ENCODE data around the gene BRME1.

BRME1 gene

DNA sequence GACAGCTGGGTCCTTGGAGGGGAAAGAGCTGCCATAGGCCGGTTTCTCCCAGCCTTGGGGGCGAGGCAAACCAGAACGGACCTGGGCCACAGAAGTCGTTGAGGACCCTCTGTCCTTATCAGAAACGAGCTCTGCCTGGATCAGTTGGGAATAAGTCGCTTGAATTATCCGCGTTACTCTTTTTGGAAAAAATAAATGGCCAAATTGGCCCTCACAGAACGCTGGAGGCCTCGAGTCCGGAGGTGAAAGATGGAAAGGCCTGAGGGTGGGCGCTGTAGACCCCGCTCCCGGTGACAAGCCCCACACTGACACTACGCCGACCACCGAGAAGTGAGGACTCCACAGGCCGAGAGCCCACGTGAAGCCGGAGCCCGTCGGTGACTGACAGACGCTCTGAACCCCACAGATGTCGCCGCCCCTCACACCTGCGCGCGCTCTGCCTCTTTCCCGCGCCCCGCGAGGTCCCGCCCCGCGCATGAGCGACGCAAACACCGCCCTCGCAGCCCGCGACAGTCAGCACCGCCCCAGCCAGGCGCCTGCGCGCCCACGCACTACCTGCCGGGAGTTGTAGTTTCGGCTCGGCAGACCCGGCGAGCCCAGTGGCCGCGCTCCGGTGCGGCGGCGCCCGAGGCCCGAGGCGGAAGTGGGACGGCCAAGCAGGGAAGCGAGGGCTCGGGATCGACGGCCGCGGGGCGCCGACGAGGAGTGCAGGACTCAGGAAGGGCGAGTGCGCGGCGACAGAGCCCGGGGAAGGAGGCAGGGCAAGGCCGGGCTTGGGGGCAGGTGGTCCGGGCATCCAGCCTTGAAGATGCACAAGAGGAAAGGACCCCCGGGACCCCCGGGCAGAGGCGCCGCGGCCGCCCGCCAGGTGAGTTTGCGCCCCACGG lies at the start of gene BRME1, which contains the start of gene CC2D1A:
TSS of gene BRME1 (minus strand) at position 484 of the 887 bp plus-strand sequence. CDS start 1,225 bp downstream, outside the sequence.
TSS of gene CC2D1A (plus strand) at position 568 of the 887 bp plus-strand sequence. CDS start at position 809, 241 bp downstream.
- DNase-seq (ENCODE audit: low read depth) = peak; percentile 95

DNA sequence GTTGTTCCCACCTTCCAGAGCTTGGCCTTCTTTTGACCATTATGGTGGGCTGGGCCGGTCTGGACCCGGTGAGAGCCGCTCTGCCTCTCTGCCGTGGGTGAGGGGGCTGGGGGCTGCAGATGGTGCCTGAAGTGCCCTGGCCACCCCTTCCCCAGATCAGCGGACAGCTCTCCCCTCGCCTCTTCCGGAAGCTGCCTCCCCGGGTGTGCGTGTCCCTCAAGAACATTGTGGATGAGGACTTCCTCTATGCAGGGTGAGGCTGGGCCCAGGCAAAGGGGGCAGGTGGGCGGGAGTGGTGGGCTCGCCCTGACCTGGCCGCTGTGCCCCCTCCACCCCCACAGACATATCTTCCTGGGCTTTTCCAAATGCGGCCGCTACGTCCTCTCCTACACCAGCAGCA lies 48.3 kb upstream of the BRME1 start:
- DNase-seq (ENCODE audit: low read depth) = no peak

DNA sequence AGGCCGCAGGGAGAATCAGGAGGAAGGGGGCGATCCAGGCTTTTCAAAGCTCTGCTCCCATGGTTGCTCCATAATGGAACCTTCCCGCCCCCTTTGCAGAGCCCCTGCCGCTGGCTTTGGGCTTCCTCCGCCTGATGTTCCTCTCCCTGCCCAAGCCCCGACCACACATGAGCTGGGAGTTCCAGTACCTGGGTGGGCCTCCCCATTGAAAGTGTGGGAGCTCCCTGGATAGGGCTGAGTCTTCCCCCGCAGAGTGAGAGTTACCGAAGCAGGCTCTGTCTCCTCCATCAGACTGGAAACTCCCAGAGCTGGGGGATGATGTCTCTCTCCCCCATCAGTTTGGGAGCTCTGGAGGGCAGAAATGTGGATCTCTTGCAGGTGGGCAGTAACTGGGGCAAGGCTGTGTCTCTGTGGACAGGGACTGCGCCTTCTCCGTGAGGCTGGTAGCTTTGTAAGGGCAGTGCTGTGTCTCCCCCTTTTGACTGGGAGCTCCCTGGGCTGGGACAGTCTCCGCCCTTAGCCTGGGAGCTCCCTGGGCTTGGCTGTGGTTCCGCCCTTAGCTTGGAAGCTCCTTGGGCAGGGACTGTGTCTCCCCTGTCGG lies 47.1 kb upstream of the BRME1 start:
- DNase-seq (ENCODE audit: low read depth) = no peak

DNA sequence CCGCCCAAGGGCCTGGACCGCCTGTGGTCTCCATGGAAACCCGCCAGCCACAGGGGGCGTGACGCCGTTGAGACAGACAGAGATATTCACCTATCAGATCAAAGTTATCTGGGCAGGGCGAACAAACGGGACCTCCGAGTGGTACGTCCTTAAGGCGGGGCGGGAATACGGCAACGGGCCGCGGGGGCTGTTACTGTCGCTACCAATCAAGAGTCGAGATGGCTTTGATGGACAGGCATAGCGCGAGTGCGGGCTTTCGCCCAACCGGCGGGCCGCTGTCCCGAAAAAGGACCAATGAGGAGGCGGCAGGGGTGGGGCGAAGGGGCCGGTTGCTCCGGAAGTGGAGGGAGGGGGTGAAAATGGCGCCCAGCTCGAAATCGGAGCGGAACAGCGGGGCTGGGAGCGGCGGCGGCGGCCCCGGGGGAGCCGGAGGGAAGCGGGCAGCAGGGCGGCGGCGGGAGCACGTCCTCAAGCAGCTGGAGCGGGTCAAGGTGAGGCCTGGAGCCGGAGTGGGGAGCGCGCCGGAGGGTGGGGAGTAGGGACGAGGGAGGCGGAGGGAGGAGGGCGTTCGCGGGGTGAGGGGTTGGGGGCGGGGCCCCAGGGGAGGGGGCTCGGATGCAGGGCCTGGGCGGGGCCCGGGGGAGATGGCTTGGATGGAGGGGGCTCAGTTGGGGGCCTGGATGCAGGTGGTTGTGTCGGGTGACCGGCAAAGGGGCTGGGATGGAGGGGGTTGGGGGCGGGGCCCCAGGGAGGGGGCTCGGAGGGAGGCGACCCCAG lies 46.4 kb upstream of the BRME1 start, which contains the start of gene DCAF15:
TSS of gene DCAF15 (plus strand) at position 356 of the 777 bp plus-strand sequence. CDS start at position 360, 4 bp downstream.
- DNase-seq (ENCODE audit: low read depth) = peak; percentile 99

DNA sequence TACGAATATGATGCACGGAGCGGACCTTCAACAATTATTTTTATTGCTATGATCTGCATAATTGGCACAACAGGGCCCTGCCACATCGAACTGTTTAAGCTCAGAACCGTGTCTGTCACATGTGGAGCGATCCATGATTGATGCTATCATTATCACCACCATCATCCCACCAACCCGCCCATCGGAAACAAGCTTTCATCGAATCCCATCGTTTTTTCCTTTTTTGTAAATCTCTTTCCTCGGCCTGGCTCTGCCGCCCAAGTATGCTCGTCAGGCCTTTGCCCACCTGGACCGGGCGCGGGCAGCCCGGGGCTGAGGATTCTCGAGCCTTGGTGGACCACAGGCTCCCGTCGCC lies 45.9 kb upstream of the BRME1 start:
- no peak for DNase-seq (ENCODE audit: low read depth)

DNA sequence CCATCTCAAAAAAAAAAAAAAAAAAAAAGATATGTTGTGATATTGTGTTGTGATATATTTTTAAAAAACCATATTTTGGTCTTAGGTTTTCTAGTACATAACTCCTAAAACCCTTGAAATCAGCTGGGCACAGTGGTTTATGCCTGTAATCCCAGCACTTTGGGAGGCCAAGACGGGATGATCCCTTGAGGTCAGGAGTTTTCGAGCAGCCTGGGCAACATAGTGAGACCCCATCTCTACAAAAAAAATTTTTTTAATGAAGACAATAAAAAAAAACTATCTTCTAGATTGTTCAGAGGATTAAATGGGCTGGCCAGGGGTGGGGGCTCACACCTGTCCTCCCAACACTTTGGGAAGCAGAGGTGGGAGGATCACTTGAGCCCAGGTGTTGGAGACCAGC lies 45.1 kb upstream of the BRME1 start:
- DNase-seq (ENCODE audit: low read depth) = no peak

DNA sequence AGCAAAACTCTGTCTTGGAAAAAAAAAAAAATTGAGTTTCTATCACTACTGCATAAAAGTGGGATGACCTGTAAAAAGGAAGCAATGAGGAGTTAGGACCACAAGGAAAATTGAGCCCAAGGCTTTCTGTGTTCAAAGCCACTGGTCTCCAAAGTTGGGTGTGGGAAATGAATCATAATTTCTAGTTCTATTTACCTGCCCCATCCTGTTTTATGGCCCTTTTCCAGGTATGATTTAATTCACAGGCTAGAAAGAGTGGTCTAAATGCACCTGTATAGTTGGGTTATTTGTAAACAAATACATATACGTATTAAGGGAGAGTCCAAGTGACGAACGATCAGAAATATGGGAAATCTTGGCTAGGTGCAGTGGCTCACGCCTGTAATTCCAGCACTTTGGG lies 40.5 kb upstream of the BRME1 start:
- no peak for DNase-seq (ENCODE audit: low read depth)

DNA sequence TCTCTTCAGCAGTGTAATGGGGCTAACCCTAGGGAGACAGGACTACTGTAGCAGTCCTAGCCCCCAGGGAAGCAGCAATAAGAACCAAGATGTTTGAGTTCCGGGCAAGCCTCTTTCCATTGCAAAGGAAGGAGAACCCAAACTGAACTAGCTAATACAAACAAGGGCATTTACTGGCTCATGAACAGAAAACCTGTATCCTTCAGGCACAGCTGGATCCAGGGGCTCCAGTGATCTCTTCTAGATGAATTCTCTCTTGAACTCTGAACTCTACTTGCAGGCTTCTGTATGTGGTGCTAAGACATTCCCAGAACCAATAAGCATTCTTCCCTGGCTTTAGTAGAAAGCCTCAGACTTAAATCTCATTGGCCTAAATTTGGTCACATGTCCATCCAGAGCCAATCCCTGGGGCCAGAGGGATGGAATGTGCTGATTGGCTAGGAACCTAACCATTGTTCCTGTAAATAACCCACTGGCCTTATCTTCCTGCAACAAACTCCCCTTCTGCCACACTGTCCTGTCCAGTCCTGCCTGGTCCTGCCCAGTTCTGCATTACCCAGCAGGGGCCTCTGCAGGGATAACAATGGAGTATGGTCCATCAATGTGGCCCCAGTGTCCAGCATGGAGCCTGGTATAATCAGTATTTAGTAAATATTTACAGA lies 36.2 kb upstream of the BRME1 start:
- DNase-seq (ENCODE audit: low read depth) = no peak

DNA sequence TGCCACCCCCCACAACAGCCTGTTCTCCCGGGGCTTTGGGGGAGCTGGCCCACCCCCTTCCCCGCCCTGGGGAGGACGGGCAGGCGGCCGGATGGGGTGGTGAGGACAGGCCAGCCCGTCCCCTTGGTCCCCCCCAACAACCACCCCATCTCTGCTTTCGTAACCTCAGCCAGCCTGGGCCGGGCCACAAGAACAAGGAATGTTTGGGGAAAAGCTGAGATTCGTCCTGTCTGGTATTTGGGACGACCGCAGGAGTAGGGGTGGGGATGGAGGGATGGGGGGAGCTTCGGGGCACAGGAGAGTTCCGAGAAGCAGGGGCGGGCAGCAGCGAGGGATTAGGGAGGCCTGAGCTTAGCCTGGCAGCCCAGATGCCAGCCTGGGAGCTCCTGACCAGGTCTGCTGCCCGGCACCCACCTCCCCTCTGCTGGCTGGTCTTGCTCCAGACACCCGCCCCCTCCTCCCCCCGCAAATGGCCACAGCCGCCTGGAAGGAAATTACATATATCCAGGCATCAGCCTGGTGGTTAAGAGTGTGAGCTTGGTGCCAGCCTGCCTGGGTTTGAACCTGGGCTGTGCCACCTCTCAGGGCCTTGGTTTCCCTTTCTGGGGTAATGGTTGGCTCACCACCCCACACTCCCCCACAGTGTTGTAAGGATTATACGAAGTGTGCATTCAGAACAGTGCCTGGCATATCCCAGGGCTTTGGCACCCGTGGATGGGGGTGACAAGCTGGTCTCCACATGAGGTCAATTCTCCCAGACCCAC lies 32.6 kb upstream of the BRME1 start, which contains the start of gene PODNL1:
TSS of gene PODNL1 (minus strand) at position 117 of the 764 bp plus-strand sequence. CDS start 236 bp downstream, outside the sequence.
- no peak for DNase-seq (ENCODE audit: low read depth)

DNA sequence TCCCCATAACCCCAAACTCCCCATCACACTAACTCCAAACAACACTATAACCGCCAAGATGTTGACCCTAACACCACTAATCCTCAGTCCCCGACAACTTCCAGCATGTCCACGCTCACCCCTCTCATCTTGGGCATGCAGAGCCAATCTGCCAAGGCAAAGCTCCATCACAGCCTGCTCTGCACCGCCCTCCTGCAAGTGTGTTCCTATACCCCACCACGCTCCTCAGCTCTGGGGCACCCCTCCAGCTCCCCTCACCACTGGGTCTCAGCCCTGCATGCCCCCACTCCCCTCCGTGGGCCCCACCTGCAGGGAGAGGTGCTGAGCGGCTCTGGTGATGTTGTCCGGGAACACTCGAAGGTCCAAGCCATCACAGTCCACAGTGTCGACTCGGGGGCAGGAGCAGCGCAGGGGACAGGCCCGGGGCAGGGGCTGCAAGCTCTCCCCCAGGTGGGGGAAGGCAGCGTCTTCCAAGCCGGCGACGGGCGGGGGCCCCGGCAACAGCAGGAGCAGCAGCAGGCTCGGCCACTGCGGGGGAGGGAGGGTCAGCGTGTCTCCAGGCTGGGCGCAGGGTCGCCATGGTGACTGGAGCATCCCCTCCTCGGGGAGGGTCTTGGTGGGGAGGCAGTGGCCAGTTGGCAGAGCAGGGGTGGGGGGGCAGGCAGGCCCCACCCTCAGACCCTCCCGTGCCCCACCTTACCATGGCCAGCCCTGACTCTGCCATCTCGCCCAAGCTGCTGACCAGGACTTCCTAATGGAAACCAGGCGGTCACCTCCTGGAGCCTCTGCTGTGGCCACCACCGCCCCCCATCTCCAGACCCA lies 31.8 kb upstream of the BRME1 start:
- no peak for DNase-seq (ENCODE audit: low read depth)

DNA sequence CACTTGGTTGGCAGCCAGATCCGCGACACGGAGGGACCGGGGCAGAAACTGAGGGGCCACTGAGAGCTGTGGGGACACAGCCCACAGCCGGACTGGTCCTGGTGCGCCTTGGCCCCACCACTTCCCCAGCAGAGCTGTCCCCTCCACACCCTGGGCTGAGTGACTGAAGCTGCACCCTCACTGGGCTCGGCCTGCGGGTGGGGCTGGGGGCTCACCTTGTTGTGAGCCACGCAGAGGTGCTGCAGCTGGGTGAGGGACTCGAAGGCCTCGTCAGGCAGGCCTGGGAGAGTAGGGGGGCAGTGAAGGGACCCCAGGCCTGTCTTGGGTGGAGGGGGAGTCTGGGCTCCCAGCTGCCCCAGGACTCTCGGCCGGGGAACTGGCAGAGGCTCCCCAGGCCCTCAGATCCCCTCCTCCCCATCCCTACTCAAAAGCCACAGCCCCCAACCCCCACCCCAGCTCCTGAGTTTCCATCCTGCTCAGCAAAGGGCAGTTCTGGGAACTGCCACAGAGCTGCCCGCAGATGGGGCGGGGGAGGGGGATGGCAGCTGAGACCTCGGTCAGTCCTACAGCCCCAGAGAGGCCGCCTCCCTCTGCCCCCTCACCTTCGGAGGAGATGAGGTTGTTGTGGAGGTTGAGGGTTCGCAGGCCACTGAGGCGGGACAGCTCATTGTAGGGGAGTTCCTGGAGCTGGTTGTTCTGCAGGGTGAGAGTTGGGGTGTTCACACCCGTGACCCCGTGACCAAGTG lies 30.0 kb upstream of the BRME1 start:
- no peak for DNase-seq (ENCODE audit: low read depth)

DNA sequence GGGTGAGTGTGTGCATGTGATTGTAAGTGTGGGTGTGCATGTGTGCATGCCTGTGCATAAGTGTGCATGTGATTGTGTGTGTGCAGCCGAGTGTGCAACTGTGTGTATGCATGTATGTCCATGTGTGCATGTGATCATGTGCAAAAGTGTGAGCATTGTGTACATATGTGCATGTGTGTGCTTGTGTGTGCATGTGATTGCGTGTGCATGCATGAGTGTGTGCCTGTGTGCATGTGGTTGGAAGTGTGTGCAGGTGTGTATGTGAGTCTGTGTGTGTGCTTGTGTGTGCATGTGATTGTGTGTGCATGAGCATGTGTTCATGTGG lies 28.8 kb upstream of the BRME1 start:
- DNase-seq (ENCODE audit: low read depth) = no peak

DNA sequence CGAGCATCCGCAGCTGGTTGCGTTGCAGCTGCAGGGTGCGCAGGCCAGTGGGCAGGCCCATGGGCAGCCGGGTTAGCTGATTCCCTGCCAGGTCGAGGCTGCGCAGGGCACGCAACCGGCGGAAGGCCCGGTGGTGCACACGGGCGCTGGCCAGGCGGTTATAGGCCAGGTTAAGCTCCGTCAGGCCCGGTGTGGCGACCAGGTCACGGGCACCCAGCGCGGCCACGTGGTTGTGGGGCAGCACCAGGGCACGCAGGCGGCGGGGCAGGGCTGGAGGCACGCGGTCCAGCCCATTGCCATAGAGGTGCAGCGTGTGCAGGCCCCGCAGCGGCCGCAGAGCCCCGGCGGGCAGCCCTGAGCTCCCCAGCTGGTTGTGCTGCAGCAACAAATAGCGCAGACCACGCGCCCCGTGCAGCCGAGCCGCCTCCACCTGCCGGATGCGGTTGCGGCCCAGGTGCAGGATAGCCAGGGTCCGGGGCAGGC lies 27.0 kb upstream of the BRME1 start:
- no peak for DNase-seq (ENCODE audit: low read depth)

DNA sequence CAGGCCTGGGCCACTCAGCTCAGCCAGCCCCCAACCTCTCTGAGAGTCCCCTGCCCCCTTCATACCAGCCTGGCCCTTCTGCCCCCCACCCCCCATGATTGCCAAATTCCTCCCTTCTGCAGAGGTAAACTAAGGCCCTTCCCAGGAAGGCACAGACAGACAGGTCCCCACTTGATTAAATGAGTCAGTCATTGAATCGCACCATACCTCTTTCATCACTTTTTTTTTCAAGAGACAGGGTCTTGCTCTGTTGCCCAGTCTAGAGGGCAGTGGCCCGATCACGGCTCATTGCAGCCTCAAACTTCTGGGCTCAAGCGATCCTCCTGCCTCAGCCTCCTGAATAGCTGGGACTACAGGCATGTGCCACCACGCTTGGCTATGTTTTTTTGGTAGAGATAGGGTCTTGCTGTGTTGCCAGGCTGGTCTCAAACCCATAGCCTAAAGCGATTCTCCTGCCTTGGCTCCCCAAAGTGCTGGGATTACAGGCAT lies 26.3 kb upstream of the BRME1 start:
- DNase-seq (ENCODE audit: low read depth) = no peak

DNA sequence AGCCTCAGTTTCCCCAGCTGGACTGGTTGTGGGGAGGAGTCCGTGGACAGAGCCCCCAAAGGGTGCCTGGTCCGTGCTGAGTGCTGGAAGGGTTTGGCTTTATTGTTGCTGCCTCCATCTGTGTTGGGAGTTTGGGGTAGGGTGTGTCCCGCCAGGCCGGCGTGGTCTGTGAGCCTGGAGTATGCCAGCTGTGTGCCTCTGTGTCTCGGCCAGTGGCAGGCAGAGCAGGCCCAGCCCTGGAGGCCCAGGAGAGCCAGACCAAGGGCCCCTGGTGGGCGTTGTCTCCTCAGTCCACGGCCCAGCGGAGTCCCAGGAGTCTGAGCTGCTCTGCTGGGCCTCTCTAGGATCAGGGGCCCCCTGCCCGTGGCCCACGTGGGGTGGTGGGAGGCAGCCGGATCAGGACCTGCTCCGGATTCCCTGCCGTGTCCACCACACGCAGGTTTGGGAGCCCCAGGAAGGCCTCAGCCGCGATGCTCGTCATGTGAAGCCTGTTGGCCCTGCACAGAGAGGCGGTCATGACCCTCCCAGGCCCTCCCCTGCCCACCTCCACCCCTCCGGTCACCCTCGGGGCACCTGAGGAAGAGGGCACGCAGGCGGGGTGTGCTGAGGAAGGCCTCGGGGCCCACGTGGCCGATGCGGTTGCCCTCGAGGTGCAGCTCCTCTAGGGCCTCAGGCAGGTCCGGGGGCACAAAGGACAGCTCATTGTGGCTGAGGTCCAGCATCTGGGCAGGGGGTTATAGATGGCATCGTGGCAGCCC lies 25.7 kb upstream of the BRME1 start:
- DNase-seq (ENCODE audit: low read depth) = no peak

DNA sequence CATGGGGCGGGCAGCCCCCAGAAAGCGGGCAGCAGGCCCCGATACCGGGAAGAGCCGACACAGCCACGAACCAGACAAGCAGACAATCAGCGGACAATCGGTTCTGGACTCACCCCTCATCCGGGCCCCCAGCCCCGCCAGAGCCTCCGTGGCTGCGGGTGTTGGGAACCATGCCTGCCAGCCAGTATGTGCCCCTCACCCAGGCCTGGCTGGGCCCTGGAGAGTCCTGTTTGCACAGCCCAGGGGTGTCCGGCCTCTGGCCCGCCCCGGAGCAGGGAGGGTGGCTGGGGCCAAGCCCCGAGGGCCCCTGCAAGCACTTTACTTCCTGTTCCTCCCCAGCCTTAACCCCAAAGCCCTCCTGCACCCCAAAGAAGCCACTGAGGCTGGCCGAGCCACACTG lies 24.5 kb upstream of the BRME1 start:
- DNase-seq (ENCODE audit: low read depth) = no peak

DNA sequence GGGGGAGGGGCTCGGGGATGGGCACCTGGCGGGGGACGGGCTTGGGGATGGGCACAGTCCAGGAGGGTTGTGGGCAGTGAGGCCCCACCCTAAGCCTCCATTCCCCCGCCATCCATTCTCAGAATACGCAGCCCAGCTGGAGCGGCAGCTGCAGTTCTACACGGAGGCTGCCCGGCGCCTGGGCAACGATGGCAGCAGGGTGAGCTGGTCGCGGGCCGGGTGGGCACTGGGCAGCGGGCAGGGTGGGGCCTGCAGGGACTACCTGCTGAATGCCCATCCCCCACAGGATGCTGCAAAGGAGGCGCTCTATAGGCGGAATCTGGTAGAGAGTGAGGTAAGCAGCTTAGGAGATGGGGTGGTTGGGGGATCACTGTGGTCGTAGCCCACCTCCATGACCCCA lies 24.0 kb upstream of the BRME1 start:
- DNase-seq (ENCODE audit: low read depth) = no peak

DNA sequence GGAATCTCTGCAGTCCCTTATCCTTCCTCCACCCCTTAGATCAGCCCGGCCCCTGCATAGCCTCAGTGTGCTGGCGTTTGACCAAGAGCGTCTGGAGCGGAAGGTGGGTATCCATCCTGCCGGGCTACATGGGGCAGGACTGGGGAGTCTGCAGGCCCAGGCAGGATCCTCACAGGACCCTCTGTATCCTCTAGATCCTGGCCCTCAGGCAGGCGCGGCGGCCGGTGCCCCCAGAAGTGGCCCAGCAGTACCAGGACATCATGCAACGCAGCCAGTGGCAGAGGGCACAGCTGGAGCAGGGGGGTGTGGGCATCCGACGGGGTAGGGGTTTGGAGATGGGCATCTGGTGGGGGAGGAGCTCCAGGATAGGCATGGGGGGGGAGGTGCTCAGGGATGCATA lies 23.4 kb upstream of the BRME1 start:
- no peak for DNase-seq (ENCODE audit: low read depth)

DNA sequence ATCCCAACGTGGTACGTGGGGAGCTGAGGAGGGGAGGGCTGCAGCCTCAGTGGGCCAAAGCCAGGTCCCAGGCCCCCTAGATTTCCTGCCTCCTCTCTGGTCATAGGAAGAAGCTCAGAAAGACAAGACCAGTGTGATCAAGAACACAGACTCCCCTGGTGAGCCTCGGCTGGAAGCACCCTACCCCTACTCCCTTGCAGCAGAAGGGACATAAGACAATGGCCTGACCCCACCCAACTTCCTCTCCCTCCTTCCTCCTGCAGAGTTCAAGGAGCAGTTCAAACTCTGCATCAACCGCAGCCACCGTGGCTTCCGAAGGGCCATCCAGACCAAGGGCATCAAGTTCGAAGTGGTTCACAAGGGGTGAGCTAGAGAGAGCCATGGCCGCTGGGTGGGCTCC lies 20.8 kb upstream of the BRME1 start:
- no peak for DNase-seq (ENCODE audit: low read depth)

Data from stimulated activated CD8-positive, alpha-beta memory T cell treated with anti-CD3 and anti-CD28 coated beads, Interleukin-4, amount 100 ng/mL, for 24 hours (primary cell).